H9 (cell line): Measurements from ENCODE around the gene TLL2. TPM values are rescaled to one million over a fixed set of nuclear protein-coding genes. Genes with fewer than 3 reads are reported as not detected.

Experiments
- DNase-seq: peaks from one replicate; pipeline ENCODE4 v3.0.0-alpha.2; 2017
- H2AFZ ChIP-seq: one replicate; pipeline ENCODE4 v1.6.1; 2013; ENCODE audit warnings: mild to moderate bottlenecking, low read length, control low read depth, moderate library complexity
- H2AK5ac ChIP-seq: 2 replicates; pipeline ENCODE4 v1.6.1; 2013; ENCODE audit warnings: low read length, control low read depth, mixed read lengths; ENCODE audit not compliant: insufficient read length
- H2BK120ac ChIP-seq: one replicate; pipeline ENCODE4 v1.6.1; 2013; ENCODE audit warnings: low read depth, mild to moderate bottlenecking, low read length, control low read depth, inconsistent platforms; ENCODE audit not compliant: poor library complexity, severe bottlenecking
- H2BK12ac ChIP-seq: 2 replicates; pipeline ENCODE4 v1.6.1; 2013; ENCODE audit warnings: low read length, control low read depth, mixed read lengths, low read depth; ENCODE audit not compliant: insufficient read length
- H2BK15ac ChIP-seq: 2 replicates; pipeline ENCODE4 v1.6.1; 2013; ENCODE audit warnings: low read depth, low read length, control low read depth
- H2BK20ac ChIP-seq: one replicate; pipeline ENCODE4 v1.6.1; 2013; ENCODE audit warnings: low read depth, mild to moderate bottlenecking, low read length, control low read depth, inconsistent platforms; ENCODE audit not compliant: poor library complexity, severe bottlenecking
- H2BK5ac ChIP-seq: 2 replicates; pipeline ENCODE4 v1.6.1; 2013; ENCODE audit warnings: low read length, control low read depth, mixed read lengths; ENCODE audit not compliant: insufficient read length
- H3K14ac ChIP-seq: 2 replicates; pipeline ENCODE4 v1.6.1; 2013; ENCODE audit warnings: low read length, control low read depth; ENCODE audit not compliant: insufficient read depth
- H3K18ac ChIP-seq: 2 replicates; pipeline ENCODE4 v1.6.1; 2013; ENCODE audit warnings: low read depth, mild to moderate bottlenecking, mixed read lengths, low read length, control low read depth; ENCODE audit not compliant: insufficient read length
- H3K23ac ChIP-seq: 2 replicates; pipeline ENCODE4 v1.6.1; 2013; ENCODE audit warnings: low read length, control low read depth, mixed read lengths, low read depth; ENCODE audit not compliant: insufficient read length
- H3K23me2 ChIP-seq: 2 replicates; pipeline ENCODE4 v1.6.1; 2013; ENCODE audit warnings: low read depth, mild to moderate bottlenecking, mixed read lengths, low read length, control low read depth; ENCODE audit not compliant: insufficient read length, poor library complexity, severe bottlenecking
- H3K27ac ChIP-seq: 2 replicates; pipeline ENCODE4 v1.5.1; 2013; ENCODE audit warnings: low read length, control low read depth, mixed read lengths, low read depth; ENCODE audit not compliant: insufficient read length
- H3K27me3 ChIP-seq: 2 replicates; pipeline ENCODE4 v1.6.1; 2013; ENCODE audit warnings: low read length, control low read depth, inconsistent platforms; ENCODE audit not compliant: insufficient read depth
- H3K4ac ChIP-seq: 2 replicates; pipeline ENCODE4 v1.6.1; 2013; ENCODE audit warnings: low read depth, mild to moderate bottlenecking, control low read depth, inconsistent platforms, low read length, moderate library complexity
- H3K4me1 ChIP-seq: 2 replicates; pipeline ENCODE4 v1.6.1; 2013; ENCODE audit warnings: low read length, control low read depth, inconsistent platforms; ENCODE audit not compliant: insufficient read depth
- H3K4me2 ChIP-seq: 2 replicates; pipeline ENCODE4 v1.6.1; 2013; ENCODE audit warnings: low read length, control low read depth, mixed read lengths; ENCODE audit not compliant: insufficient read length, insufficient read depth
- H3K56ac ChIP-seq: 2 replicates; pipeline ENCODE4 v1.6.1; 2013; ENCODE audit warnings: low read depth, mild to moderate bottlenecking, mixed read lengths, low read length, control low read depth; ENCODE audit not compliant: insufficient read length
- H3K79me1 ChIP-seq: 2 replicates; pipeline ENCODE4 v1.6.1; 2013; ENCODE audit warnings: low read depth, mild to moderate bottlenecking, moderate library complexity, low read length, control low read depth, inconsistent platforms; ENCODE audit not compliant: insufficient read depth, poor library complexity, severe bottlenecking
- H3K79me2 ChIP-seq: 2 replicates; pipeline ENCODE4 v1.6.1; 2013; ENCODE audit warnings: low read length, control low read depth, inconsistent platforms; ENCODE audit not compliant: insufficient read depth
- H3K9ac ChIP-seq: 2 replicates; pipeline ENCODE4 v1.6.1; 2013; ENCODE audit warnings: low read length, control low read depth, mixed read lengths; ENCODE audit not compliant: insufficient read length; ENCODE audit errors: extremely low read depth
- H3K9me3 ChIP-seq: one replicate; pipeline ENCODE4 v1.6.1; 2013; ENCODE audit warnings: low read depth, low read length, inconsistent platforms; ENCODE audit not compliant: control insufficient read depth
- H3T11ph ChIP-seq: one replicate; pipeline ENCODE4 v1.6.1; 2013; ENCODE audit warnings: mild to moderate bottlenecking, low read length, control low read depth, inconsistent platforms
- H4K20me1 ChIP-seq: one replicate; pipeline ENCODE4 v1.6.1; 2013; ENCODE audit not compliant: control insufficient read depth, insufficient read length, insufficient read depth
- H4K5ac ChIP-seq: 2 replicates; pipeline ENCODE4 v1.6.1; 2013; ENCODE audit warnings: low read depth, mild to moderate bottlenecking, mixed read lengths, low read length, control low read depth; ENCODE audit not compliant: insufficient read length
- H4K8ac ChIP-seq: replicated peaks from 2 replicates; pipeline ENCODE4 v1.6.1; 2013; ENCODE audit warnings: low read length, control low read depth, mixed read lengths, low read depth; ENCODE audit not compliant: insufficient read length
- H4K91ac ChIP-seq: 2 replicates; pipeline ENCODE4 v1.6.1; 2013; ENCODE audit warnings: low read depth, mild to moderate bottlenecking, moderate library complexity, mixed read lengths, low read length, control low read depth; ENCODE audit not compliant: insufficient read length
- H3K27ac Mint-ChIP-seq, 3 experiments: 2 replicates in 2 of 3; 3 replicates in 1 of 3; pipeline ENCODE4 v1.8.0; 2020 to 2021; ENCODE audit warnings: mixed read lengths in 3 of 3, mild to moderate bottlenecking in 1 of 3, moderate library complexity in 1 of 3
- H3K27me3 Mint-ChIP-seq: 2 replicates; pipeline ENCODE4 v1.8.0; 2021; ENCODE audit warnings: low read depth, mild to moderate bottlenecking, moderate library complexity, mixed read lengths
- H3K36me3 Mint-ChIP-seq, 3 experiments: 2 replicates in 2 of 3; 3 replicates in 1 of 3; pipeline ENCODE4 v1.8.0; 2020 to 2021; ENCODE audit warnings: low read depth in 3 of 3, mixed read lengths in 3 of 3; ENCODE audit not compliant: insufficient read depth in 1 of 3
- H3K4me1 Mint-ChIP-seq, 2 experiments: 2 replicates each; pipeline ENCODE4 v1.8.0; 2020; ENCODE audit warnings: mixed read lengths in 2 of 2
- H3K4me3 Mint-ChIP-seq, 2 experiments: 2 replicates in 1 of 2; 3 replicates in 1 of 2; pipeline ENCODE4 v1.8.0; 2020 to 2021; ENCODE audit warnings: mild to moderate bottlenecking in 2 of 2, mixed read lengths in 2 of 2, moderate library complexity in 1 of 2
- H3K9me3 Mint-ChIP-seq, 2 experiments: 2 replicates in 1 of 2; 3 replicates in 1 of 2; pipeline ENCODE4 v1.8.0; 2020; ENCODE audit warnings: mild to moderate bottlenecking in 2 of 2, mixed read lengths in 2 of 2, moderate library complexity in 1 of 2
- CTCF ChIP-seq: fragments of 200-600 bp; sonication (generic); conservative IDR thresholded peaks from 3 replicates; pipeline ENCODE4 v1.8.0; 2021; ENCODE audit warnings: antibody characterized with exemption, mild to moderate bottlenecking
- WGBS: extraction: QIAGEN DNeasy Blood & Tissue Kit; methylation state at CpG from one replicate; pipeline ENCODE4 v1.1.7; 2013; ENCODE audit warnings: missing lambda C conversion rate, low lambda C conversion rate, mixed read lengths; ENCODE audit not compliant: insufficient read length; ENCODE audit errors: extremely low coverage; 5-methylcytosine and 5-hydroxymethylcytosine counted together
- total RNA-seq: library from RNA; stranded (reverse); gene quantifications from 2 replicates; pipeline ENCODE4 v1.2.1, GENCODE V29; 2021

Gene TLL2
- total RNA-seq, 1 experiment from 2014 or later = 1.4 TPM

- peaks cover 17 to 20% of the 10 kb centered on the region in 2 experiments for H3K4me1 Mint-ChIP-seq
- H4K91ac ChIP-seq = no peak overlapping the region
Measured at GRCh38 chr10:96377816-96378294, 135.9 kb downstream of the TLL2 start.

More at GRCh38 chr10:96377816-96378294, 135.9 kb downstream of the TLL2 start:
- Mint-ChIP-seq H3K9me3 (no peaks in the 10 kb centered on the region; a peak in 3 of 5 replicates), H3K27me3 (peaks cover 16% of the 10 kb centered on the region), H3K4me3 (no peak overlapping the region), H3K36me3 (no peaks in the 10 kb centered on the region; a peak in 2 of 7 replicates), H3K27ac (no peak overlapping the region; a peak in 1 of 7 replicates)
- DNase-seq = no peak
- Histone ChIP-seq H2BK120ac (no peak overlapping the region), H2BK5ac (no peak overlapping the region), H4K8ac (no peak overlapping the region), H2AFZ (no peak overlapping the region), H3K79me1 (no peaks in the 10 kb centered on the region), H4K5ac (no peak overlapping the region), H2BK12ac (no peak overlapping the region), H3K14ac (no peak overlapping the region), H3K4me1 (no peaks in the 10 kb centered on the region; the same call in 1 of the 2 replicates), H4K20me1 (no peaks in the 10 kb centered on the region), H3K27me3 (no peaks in the 10 kb centered on the region), H2BK20ac (no peak overlapping the region), H2BK15ac (no peak overlapping the region), H3K9me3 (no peaks in the 10 kb centered on the region), H3K4ac (no peak overlapping the region), H2AK5ac (no peak overlapping the region), H3K79me2 (no peaks in the 10 kb centered on the region), H3K27ac (no peak overlapping the region), H3K23ac (no peak overlapping the region), H3T11ph (no peak overlapping the region), H3K18ac (no peak overlapping the region), H3K23me2 (peaks cover 7% of the 10 kb centered on the region), H3K56ac (no peak overlapping the region), H3K4me2 (no peak overlapping the region), H3K9ac (no peak overlapping the region)
- no CpG with 5 or more reads among the region's 6 CpGs for WGBS
- TF ChIP-seq CTCF = no peak
